NCI-H1105 treated with DMSO at 0.1 percent for 48 hours (cell line): ENCODE measurements around the gene PBX4.

Experiments used
- DNase-seq: peaks from one replicate; lab custom pipeline; 2025; lab: John Stamatoyannopoulos, UW

PBX4 gene

GRCh38 chr19:19554074-19555023 lies 64.1 kb downstream of the PBX4 start:
- peak; percentile 6 for DNase-seq

GRCh38 chr19:19553670-19554069 lies 64.8 kb downstream of the PBX4 start:
- no peak for DNase-seq

DNA sequence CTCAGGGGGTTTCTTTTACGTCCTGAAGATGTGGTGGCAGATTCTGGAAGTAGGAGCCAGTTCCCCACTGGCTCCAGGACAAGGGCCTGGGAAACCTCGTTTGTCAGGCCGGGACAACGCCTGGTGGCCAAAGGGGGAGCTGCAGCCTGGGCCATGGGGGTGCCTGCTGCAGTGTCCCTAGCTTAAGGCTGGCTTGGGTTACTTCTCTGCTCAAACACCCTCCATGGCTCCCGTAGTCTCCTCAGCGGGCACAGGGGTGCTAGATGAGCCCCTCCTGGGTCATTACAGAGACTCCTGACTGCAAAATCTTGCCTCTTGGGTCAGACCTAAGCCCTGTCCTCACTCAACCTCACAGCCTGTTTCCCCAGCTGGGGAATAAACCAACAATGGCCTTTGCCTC lies 65.7 kb downstream of the PBX4 start:
- DNase-seq = no peak

DNA sequence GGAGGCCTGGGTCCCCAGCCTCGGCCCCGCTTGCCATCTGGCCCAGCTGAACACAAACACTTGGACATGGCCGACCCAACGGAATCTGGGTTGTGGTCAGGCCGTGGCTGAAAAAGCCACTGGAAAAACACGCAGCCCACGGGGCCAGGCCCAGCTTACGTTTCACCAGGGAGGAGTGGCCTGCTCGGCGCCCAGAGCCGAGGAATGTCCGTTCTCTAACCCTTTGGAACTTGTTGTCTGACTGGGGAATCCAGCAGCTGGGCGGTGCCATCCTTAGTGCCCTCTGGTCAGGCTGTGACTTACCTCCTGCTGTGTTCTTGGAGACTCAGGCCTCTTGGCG lies 66.7 kb downstream of the PBX4 start:
- DNase-seq = no peak

DNA sequence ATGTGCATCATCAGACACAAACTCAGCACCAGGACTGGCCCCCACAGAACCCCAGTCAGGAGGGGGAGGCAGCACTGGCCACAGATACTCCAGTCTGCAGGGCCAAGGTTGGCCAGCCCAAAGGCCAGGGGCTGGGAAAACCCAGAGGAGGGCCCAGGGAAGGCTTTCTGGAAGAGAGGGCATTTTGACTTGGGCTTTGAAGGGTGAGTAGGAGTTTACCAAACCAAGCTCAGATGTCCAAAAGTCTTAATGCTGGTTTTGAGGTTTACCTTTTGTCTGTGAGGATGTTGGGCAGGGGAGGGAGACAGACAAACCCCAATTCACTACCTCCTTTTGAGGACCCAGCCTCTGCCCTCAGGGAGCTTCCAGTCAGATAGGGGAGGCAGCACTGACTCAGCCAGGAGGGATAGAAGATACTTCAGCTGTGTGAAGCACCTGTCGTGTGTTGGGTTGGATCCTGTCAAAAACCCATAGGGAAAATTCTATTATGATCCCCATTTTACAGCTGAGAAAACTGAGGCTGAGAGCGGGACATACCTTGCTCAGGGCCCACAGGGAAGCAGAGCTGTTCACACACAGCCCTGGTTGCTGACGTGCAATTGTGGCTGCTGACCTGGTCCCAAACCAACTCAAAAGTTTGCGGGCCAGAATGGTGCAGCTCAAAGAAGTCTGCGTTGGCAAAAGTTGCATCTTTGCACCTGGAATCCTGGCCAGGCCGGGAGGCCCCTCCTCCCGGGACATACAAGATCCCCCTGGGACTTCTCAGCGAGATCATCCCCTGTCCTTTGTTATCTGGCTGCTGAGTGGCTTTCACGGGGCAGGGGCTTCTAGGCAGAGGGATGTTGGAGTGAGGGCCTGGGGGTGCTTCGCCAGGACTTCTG lies 67.3 kb downstream of the PBX4 start:
- DNase-seq = no peak

GRCh38 chr19:19550485-19550929 lies 68.0 kb downstream of the PBX4 start:
- DNase-seq = no peak

GRCh38 chr19:19549804-19550464 lies 68.6 kb downstream of the PBX4 start:
- no peak for DNase-seq

- DNase-seq = no peak
Measured at GRCh38 chr19:19548915-19549759, 69.3 kb downstream of the PBX4 start.

- DNase-seq = no peak
Measured at GRCh38 chr19:19547674-19548336, 70.7 kb downstream of the PBX4 start.

DNA sequence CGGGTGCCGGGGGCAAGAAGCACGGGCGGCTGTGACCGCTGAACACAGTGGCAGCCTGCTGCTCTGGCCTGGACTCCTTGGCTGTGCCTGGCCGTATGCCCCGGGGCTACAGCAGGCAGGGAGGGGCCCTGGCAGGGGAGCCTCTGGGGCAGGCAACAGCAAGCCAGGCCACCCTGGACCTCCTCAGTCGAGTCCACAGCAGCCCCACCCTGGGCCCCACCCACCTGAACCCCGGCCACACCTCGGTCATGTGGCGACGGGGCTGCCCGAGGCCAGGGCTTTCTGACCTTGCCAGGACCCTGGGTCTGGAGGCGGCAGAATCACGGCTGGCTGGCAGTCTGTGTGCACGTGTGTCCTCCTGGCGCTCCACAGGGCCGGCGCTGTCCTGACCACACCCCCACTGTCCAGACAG lies 71.7 kb downstream of the PBX4 start:
- no peak for DNase-seq

- DNase-seq = no peak
Measured at GRCh38 chr19:19545707-19546106, 72.8 kb downstream of the PBX4 start.

- no peak for DNase-seq
Measured at GRCh38 chr19:19544954-19545591, 73.4 kb downstream of the PBX4 start.

GRCh38 chr19:19544257-19544953 lies 74.1 kb downstream of the PBX4 start:
- DNase-seq = no peak

DNA sequence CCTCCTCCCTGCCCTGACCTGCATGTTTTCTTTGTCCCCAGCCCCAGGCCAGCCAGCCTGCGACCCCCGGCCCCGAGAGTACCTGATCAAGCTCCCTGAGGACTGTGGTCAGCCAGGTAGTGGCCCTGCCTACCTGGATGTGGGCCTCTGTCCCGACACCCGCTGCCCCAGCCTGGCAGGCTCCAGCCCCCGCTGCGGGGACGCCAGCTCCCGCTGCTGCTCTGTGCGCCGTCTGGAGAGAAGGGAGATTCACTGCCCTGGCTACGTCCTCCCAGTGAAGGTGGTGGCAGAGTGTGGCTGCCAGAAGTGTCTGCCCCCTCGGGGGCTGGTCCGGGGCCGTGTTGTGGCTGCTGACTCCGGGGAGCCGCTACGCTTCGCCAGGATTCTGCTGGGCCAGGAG lies 74.8 kb downstream of the PBX4 start:
- DNase-seq = no peak

GRCh38 chr19:19543101-19543500 lies 75.4 kb downstream of the PBX4 start:
- DNase-seq = no peak

GRCh38 chr19:19542507-19542906 lies 76.0 kb downstream of the PBX4 start:
- DNase-seq = no peak

DNA sequence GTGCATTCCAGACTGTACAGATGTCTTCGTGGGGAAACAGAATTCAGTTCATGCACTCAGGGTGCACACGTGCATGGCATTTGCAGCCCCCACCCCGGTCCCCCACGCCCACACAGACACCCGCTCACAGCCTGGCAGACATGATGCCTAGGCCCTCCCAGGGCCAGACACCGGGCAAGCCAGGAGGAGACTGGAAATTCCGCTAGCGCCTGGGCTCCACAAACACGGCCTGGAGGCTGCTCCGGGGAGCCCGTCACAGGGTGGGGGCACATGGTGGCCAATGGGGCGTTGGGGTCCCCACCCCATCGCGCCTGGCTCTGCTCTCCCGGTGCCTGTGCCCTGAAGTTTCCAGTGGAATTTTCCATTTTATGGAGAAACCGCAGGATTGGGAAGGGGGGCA lies 76.9 kb downstream of the PBX4 start:
- DNase-seq = no peak

- DNase-seq = no peak
Measured at GRCh38 chr19:19540715-19541515, 77.6 kb downstream of the PBX4 start.
